ENCODE measurements around the gene TJP2. TPM values are rescaled to one million over a fixed set of nuclear protein-coding genes. Genes with fewer than 3 reads are reported as not detected.

The TJP2 gene
- total RNA-seq, 2 donors from 2014 or later: 60.2 to 79.1 TPM

DNA sequence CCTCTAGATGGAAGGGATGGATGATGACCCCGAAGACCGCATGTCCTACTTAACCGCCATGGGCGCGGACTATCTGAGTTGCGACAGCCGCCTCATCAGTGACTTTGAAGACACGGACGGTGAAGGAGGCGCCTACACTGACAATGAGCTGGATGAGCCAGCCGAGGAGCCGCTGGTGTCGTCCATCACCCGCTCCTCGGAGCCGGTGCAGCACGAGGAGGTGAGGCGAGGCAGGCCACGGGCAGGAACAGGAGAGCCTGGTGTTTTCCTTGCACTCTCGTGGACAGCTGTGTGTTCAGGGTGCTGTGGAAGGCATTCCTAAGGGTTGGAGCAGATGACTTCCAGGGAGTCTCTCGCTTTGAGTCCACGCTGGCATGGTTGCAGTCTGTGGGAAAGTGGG is 73.9 kb downstream of the TJP2 start:
- no peaks in the 10 kb centered on the region for H3K4me1 ChIP-seq
- ATAC-seq (no peak), DNase-seq (no peak)
- no peak overlapping the region for H3K4me3 ChIP-seq
- no peak overlapping the region for H3K27ac ChIP-seq
- no peak for TF ChIP-seq POLR2A (IDR thresholded peaks at IDR 0.05)
- TF ChIP-seq, protein P1, sequence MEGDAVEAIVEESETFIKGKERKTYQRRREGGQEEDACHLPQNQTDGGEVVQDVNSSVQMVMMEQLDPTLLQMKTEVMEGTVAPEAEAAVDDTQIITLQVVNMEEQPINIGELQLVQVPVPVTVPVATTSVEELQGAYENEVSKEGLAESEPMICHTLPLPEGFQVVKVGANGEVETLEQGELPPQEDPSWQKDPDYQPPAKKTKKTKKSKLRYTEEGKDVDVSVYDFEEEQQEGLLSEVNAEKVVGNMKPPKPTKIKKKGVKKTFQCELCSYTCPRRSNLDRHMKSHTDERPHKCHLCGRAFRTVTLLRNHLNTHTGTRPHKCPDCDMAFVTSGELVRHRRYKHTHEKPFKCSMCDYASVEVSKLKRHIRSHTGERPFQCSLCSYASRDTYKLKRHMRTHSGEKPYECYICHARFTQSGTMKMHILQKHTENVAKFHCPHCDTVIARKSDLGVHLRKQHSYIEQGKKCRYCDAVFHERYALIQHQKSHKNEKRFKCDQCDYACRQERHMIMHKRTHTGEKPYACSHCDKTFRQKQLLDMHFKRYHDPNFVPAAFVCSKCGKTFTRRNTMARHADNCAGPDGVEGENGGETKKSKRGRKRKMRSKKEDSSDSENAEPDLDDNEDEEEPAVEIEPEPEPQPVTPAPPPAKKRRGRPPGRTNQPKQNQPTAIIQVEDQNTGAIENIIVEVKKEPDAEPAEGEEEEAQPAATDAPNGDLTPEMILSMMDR (IDR thresholded peaks at IDR 0.05): no peak
- peaks cover 5 to 27% of the 10 kb centered on the region in 2 donors for H3K36me3 ChIP-seq (replicated peaks in 1 of 2; ENCODE audit: insufficient read depth in 1 of 2, low read depth in 2 of 2)
- no peaks in the 10 kb centered on the region for H3K27me3 ChIP-seq
- WGBS, 2 donors: 90 to 93% methylated on average over 18 to 22 of the region's 22 CpGs
- intact Hi-C loops (cut with DNase I): no loop called here
- H3K9me3 ChIP-seq: no peaks in the 10 kb centered on the region

DNA sequence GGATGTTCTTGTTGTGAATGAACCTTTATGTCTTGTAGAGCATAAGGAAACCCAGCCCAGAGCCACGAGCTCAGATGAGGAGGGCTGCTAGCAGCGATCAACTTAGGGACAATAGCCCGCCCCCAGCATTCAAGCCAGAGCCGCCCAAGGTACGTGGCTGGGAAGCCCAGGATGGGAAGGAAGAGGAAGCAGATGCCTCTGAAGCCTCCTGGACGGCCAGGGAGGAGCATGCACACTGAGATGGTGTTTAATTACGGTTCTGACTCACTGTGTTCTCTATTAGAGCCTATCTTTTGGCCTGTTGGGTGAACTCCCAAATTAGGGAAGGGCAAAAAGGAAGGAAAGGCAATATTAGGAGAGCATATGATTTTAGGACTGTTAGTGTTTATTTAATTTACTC is 75.3 kb downstream of the TJP2 start:
- no peak for TF ChIP-seq POLR2A (IDR thresholded peaks at IDR 0.05)
- TF ChIP-seq, protein P1 (IDR thresholded peaks at IDR 0.05): no peak
- H3K27me3 ChIP-seq: no peaks in the 10 kb centered on the region
- intact Hi-C loops (cut with DNase I): no loop called here
- no peak overlapping the region for H3K27ac ChIP-seq
- no peaks in the 10 kb centered on the region for H3K4me1 ChIP-seq
- DNase-seq (no peak), ATAC-seq (no peak)
- 77 to 83% methylated on average over 7 of the region's 7 CpGs for WGBS, 2 donors
- peaks cover 12 to 30% of the 10 kb centered on the region in 2 donors for H3K36me3 ChIP-seq (replicated peaks in 1 of 2; ENCODE audit: insufficient read depth in 1 of 2, low read depth in 2 of 2)
- H3K4me3 ChIP-seq: no peak overlapping the region
- H3K9me3 ChIP-seq: no peaks in the 10 kb centered on the region

DNA sequence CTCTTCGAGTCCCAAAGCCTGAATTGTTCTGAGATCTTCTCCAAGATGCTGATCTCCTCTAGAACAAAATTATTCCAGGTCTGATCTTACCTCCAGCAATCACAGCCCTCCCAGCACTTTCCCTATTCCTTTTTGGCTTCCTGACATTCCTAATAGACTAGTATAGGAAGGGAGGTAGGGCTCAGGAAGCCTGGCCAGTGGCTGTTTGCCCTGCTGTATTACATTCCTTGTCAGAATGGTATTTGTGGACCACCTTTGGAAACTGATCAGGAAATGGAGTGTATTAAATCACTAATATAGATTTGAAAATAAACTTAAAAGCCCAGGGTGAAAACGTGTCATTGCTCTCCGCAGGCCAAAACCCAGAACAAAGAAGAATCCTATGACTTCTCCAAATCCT is 76.6 kb downstream of the TJP2 start:
- Histone ChIP-seq H3K9me3 (no peaks in the 10 kb centered on the region), H3K36me3 (replicated peaks in 1 of 2; ENCODE audit: insufficient read depth in 1 of 2, low read depth in 2 of 2) (peaks cover 10 to 30% of the 10 kb centered on the region in 2 donors)
- 81 to 95% methylated on average over 3 of the region's 3 CpGs for WGBS, 2 donors

DNA sequence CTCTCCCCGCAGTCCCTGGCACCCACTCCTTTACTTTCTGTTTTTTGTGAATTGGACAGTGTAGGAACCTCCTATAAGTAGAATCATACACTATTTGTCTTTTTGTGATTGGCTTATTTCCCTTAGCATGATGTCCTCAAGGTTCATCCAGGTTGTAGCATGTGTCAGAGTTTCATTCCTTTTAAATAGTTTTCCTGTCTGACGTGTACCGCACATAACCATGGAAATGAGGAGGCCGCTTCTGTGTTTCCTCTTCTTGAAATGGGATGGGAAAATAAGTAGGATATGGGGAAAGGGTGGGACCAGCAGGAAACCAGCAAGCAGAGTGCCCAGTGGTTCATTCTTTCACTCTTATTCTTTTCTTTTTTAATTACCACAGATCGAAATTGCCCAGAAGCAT is 78.4 kb downstream of the TJP2 start:
- Histone ChIP-seq H3K4me3 (no peak overlapping the region), H3K36me3 (replicated peaks in 1 of 2; ENCODE audit: insufficient read depth in 1 of 2, low read depth in 2 of 2) (peaks cover 9 to 33% of the 10 kb centered on the region in 2 donors), H3K4me1 (no peaks in the 10 kb centered on the region), H3K27ac (no peak overlapping the region), H3K27me3 (no peaks in the 10 kb centered on the region), H3K9me3 (no peaks in the 10 kb centered on the region)
- TF ChIP-seq POLR2A (IDR thresholded peaks at IDR 0.05): no peak
- TF ChIP-seq, protein P1 (IDR thresholded peaks at IDR 0.05): no peak
- no peak for ATAC-seq
- WGBS, 2 donors: 85 to 90% methylated on average over 5 of the region's 5 CpGs
- DNase-seq: no peak
- intact Hi-C loops (cut with DNase I): no loop called here

More for the DNA sequence above, 76.6 kb downstream of the TJP2 start:
- no peak overlapping the region for H3K27ac ChIP-seq
- intact Hi-C loops (cut with DNase I): no loop called here
- DNase-seq (no peak), ATAC-seq (no peak)
- H3K4me3 ChIP-seq: no peak overlapping the region
- no peaks in the 10 kb centered on the region for H3K27me3 ChIP-seq
- no peaks in the 10 kb centered on the region for H3K4me1 ChIP-seq
- TF ChIP-seq, protein P1 (IDR thresholded peaks at IDR 0.05): no peak
- TF ChIP-seq POLR2A (IDR thresholded peaks at IDR 0.05): no peak

DNA sequence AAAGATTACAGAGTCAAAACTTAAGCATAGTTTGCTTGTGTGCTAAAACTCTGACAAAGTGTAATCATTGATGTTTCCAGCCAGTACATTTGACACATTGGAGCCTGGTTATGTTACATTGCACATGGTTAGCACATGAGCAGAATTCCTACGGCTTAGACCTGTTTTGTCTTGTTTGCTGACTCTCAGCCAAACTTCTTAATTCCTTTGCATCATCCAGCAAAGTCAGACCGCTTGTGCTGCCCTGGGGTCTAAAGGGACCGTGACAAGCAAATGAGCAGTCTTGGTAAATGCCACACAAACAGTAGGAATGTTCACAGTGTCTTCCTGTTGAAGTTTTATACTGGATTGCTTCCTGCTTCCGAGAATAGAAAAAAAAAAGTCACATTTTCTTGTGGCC is 79.0 kb downstream of the TJP2 start:
- H3K4me1 ChIP-seq: no peaks in the 10 kb centered on the region
- H3K27ac ChIP-seq: no peak overlapping the region
- peaks cover 9 to 32% of the 10 kb centered on the region in 2 donors for H3K36me3 ChIP-seq (replicated peaks in 1 of 2; ENCODE audit: insufficient read depth in 1 of 2, low read depth in 2 of 2)
- TF ChIP-seq, protein P1 (IDR thresholded peaks at IDR 0.05): no peak
- TF ChIP-seq POLR2A (IDR thresholded peaks at IDR 0.05): no peak
- no peaks in the 10 kb centered on the region for H3K9me3 ChIP-seq
- ATAC-seq (no peak), DNase-seq (no peak)
- H3K27me3 ChIP-seq: no peaks in the 10 kb centered on the region
- intact Hi-C loops (cut with DNase I): no loop called here
- WGBS, 2 donors: 80 to 86% methylated on average over 4 of the region's 4 CpGs
- H3K4me3 ChIP-seq: no peak overlapping the region
